Endodermal cell (in vitro differentiated cells): ENCODE data around the gene PNPO. TPM values are rescaled to one million over a fixed set of nuclear protein-coding genes. Genes with fewer than 3 reads are reported as not detected.

ENCODE experiments used
- DNase-seq: peaks from one replicate; pipeline ENCODE4 v3.0.0-alpha.2; 2017
- H3K27ac ChIP-seq: 2 replicates; pipeline ENCODE4 v1.5.1; 2013; ENCODE audit warnings: mild to moderate bottlenecking, low read depth, low read length, moderate library complexity
- H3K27me3 ChIP-seq: 2 replicates; pipeline ENCODE4 v1.6.1; 2013; ENCODE audit warnings: mild to moderate bottlenecking, low read length, moderate library complexity; ENCODE audit not compliant: insufficient read depth, control insufficient read depth, poor library complexity, severe bottlenecking
- H3K36me3 ChIP-seq: 2 replicates; pipeline ENCODE4 v1.7.0; 2013; ENCODE audit warnings: mild to moderate bottlenecking, low read length, moderate library complexity; ENCODE audit not compliant: control insufficient read depth, insufficient read depth
- H3K4me1 ChIP-seq: one replicate; pipeline ENCODE4 v1.7.0; 2013; ENCODE audit warnings: low read length; ENCODE audit not compliant: control insufficient read depth, insufficient read depth
- H3K4me3 ChIP-seq: 2 replicates; pipeline ENCODE4 v1.5.1; 2013; ENCODE audit warnings: mild to moderate bottlenecking, low read length, moderate library complexity
- H3K9ac ChIP-seq: 2 replicates; pipeline ENCODE4 v1.6.1; 2013; ENCODE audit warnings: mild to moderate bottlenecking, low read length, moderate library complexity; ENCODE audit not compliant: poor library complexity, severe bottlenecking; ENCODE audit errors: extremely low read depth
- H3K9me3 ChIP-seq: 2 replicates; pipeline ENCODE4 v1.6.1; 2013; ENCODE audit warnings: mild to moderate bottlenecking, low read length, moderate library complexity; ENCODE audit not compliant: control insufficient read depth
- H3K27ac Mint-ChIP-seq: 2 replicates; pipeline ENCODE4 v1.8.0; 2020; ENCODE audit warnings: mixed read lengths
- H3K27me3 Mint-ChIP-seq: 2 replicates; pipeline ENCODE4 v1.8.0; 2021; ENCODE audit warnings: mild to moderate bottlenecking, mixed read lengths; ENCODE audit not compliant: insufficient read depth
- H3K36me3 Mint-ChIP-seq: 2 replicates; pipeline ENCODE4 v1.8.0; 2020; ENCODE audit warnings: low read depth, mixed read lengths
- H3K4me1 Mint-ChIP-seq: 2 replicates; pipeline ENCODE4 v1.8.0; 2020; ENCODE audit warnings: mixed read lengths
- H3K4me3 Mint-ChIP-seq: 2 replicates; pipeline ENCODE4 v1.8.0; 2020; ENCODE audit warnings: mild to moderate bottlenecking, moderate library complexity, mixed read lengths
- H3K9me3 Mint-ChIP-seq: 2 replicates; pipeline ENCODE4 v1.8.0; 2020; ENCODE audit warnings: mild to moderate bottlenecking, mixed read lengths
- WGBS, 2 experiments: methylation state at CpG; one replicate each; pipeline versions ENCODE4 v1.1.5 to v1.1.7; 2013; ENCODE audit warnings: missing lambda C conversion rate in 2 of 2, mixed read lengths in 1 of 2; ENCODE audit not compliant: insufficient coverage in 1 of 2, insufficient read length in 1 of 2; 5-methylcytosine and 5-hydroxymethylcytosine counted together
- total RNA-seq, 2 donors: library from RNA; stranded (reverse); fragmentation: NEBNext Ultra II Directional in 1 of 2; extraction: Animal tissue kit (Norgen Biotek cat#: 25700) in 1 of 2; gene quantifications; 2 replicates in 1 of 2; 3 replicates in 1 of 2; pipeline ENCODE4 v1.2.1, GENCODE V29; 2021
- TF ChIP-seq, protein P1 (sequence below): fragments of 200-600 bp; sonication (generic); conservative IDR thresholded peaks from 2 replicates; pipeline ENCODE4 v1.5.0; 2021; ENCODE audit warnings: antibody characterized with exemption, mild to moderate bottlenecking

PNPO gene
- total RNA-seq, 2 donors from 2014 or later: 8.5 to 10.4 TPM

DNA sequence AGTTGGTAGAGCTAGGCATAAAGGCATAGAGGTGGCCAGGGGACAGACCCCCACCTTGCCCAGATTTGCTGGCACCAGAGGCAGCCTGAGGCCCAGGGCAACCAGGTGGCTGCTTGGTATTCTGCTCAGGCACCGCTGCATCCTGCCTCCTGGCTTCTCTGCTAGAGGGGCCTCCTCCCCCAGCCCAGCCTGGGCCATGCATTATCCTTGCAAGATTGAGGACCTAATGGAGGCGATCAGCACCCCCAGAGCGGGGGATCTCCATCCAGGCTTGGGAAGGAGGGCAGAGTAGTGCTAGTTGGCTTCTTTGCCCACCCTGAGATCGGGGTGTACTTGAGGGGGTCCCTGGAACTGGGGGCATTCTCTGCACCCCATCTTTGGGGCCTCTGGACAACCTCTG, 53.4 kb downstream of the PNPO start:
- Histone ChIP-seq H3K9me3 (no peaks in the 10 kb centered on the region), H3K36me3 (no peaks in the 10 kb centered on the region), H3K4me3 (no peak overlapping the region), H3K27ac (peak overlapping the region; percentile 91), H3K27me3 (no peaks in the 10 kb centered on the region), H3K9ac (no peak overlapping the region), H3K4me1 (peaks cover 23% of the 10 kb centered on the region)
- no peaks in the 10 kb centered on the region for H3K36me3 Mint-ChIP-seq
- H3K27me3 Mint-ChIP-seq: no peaks in the 10 kb centered on the region
- no peak overlapping the region for H3K4me3 Mint-ChIP-seq
- TF ChIP-seq, protein P1, sequence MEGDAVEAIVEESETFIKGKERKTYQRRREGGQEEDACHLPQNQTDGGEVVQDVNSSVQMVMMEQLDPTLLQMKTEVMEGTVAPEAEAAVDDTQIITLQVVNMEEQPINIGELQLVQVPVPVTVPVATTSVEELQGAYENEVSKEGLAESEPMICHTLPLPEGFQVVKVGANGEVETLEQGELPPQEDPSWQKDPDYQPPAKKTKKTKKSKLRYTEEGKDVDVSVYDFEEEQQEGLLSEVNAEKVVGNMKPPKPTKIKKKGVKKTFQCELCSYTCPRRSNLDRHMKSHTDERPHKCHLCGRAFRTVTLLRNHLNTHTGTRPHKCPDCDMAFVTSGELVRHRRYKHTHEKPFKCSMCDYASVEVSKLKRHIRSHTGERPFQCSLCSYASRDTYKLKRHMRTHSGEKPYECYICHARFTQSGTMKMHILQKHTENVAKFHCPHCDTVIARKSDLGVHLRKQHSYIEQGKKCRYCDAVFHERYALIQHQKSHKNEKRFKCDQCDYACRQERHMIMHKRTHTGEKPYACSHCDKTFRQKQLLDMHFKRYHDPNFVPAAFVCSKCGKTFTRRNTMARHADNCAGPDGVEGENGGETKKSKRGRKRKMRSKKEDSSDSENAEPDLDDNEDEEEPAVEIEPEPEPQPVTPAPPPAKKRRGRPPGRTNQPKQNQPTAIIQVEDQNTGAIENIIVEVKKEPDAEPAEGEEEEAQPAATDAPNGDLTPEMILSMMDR: no peak
- no peaks in the 10 kb centered on the region for H3K9me3 Mint-ChIP-seq
- DNase-seq: no peak
- no peak overlapping the region for H3K27ac Mint-ChIP-seq
- WGBS, 2 experiments: 92 to 95% methylated on average over 3 to 4 of the region's 4 CpGs
- peaks cover 38% of the 10 kb centered on the region for H3K4me1 Mint-ChIP-seq

DNA sequence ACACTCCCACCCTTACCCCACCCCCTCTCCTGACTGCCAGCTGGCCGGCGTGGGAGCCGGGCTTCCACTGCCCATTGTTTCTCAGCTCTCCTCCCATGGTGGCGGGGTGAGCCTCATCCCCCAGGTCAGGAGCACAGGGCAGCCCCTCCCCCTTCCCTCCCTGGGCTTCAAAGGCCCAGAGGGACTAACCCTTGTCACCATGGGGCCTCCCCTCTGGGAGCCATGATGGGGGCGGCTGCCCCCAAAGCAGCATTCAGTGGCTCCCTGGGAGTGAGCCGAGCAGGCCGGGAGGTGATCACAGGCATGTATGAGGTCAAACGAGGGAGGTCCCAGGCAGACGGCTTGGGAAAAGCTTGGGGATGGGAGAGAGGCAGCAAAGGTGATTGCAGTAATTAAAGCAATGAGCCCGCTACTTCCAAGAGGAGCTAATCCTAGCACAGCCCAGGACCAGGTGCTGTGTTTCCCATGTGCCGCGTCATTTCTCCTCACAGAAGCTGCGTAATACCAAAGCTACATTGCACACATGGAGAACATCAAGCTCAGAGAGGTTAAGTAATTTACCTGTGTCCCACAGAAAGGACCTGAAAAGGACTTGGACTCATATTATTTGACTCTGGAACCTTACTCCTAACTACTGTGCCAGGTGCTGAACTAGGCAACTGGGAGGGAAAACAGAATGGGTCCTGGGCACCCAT, 54.0 kb downstream of the PNPO start:
- Histone ChIP-seq H3K36me3 (no peaks in the 10 kb centered on the region), H3K9me3 (no peaks in the 10 kb centered on the region), H3K27me3 (no peaks in the 10 kb centered on the region), H3K9ac (no peak overlapping the region), H3K4me1 (peaks cover 23% of the 10 kb centered on the region), H3K4me3 (no peak overlapping the region), H3K27ac (peak overlapping the region; percentile 91)
- H3K4me3 Mint-ChIP-seq: no peak overlapping the region
- H3K9me3 Mint-ChIP-seq: no peaks in the 10 kb centered on the region
- peaks cover 41% of the 10 kb centered on the region for H3K4me1 Mint-ChIP-seq
- TF ChIP-seq, protein P1: no peak
- 54 to 59% methylated on average over 8 to 13 of the region's 13 CpGs for WGBS, 2 experiments
- peak; percentile 85 for DNase-seq
- peak overlapping the region; percentile 44 for H3K27ac Mint-ChIP-seq
- no peaks in the 10 kb centered on the region for H3K36me3 Mint-ChIP-seq
- no peaks in the 10 kb centered on the region for H3K27me3 Mint-ChIP-seq

DNA sequence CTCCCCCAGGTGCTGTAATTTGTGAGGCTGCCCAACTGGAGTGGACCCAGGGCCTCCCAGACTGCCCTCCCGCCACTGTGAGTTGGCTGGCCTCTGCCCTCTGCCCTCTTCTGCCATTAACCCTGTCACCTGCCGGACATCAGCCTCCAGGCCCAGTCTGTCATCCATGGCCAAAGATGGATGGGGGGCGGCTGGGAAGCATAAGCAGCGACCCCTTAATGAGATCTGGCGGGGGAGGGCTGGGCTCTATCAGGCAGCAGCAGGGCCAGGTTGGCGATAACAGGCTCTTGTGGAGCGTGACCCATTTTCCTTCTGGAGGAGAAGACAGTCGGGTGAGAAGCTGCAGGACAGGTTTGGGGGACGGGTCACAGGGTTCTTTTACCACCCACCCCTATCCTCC, 54.8 kb downstream of the PNPO start:
- Histone ChIP-seq H3K9me3 (no peaks in the 10 kb centered on the region), H3K4me1 (peaks cover 20% of the 10 kb centered on the region), H3K27me3 (no peaks in the 10 kb centered on the region), H3K4me3 (no peak overlapping the region), H3K27ac (peak overlapping the region; percentile 91), H3K36me3 (no peaks in the 10 kb centered on the region), H3K9ac (no peak overlapping the region)
- Mint-ChIP-seq H3K4me3 (no peak overlapping the region), H3K9me3 (no peaks in the 10 kb centered on the region), H3K27me3 (no peaks in the 10 kb centered on the region), H3K4me1 (peaks cover 36% of the 10 kb centered on the region), H3K36me3 (no peaks in the 10 kb centered on the region), H3K27ac (peak overlapping the region; percentile 26)
- TF ChIP-seq, protein P1: no peak
- WGBS, 2 experiments: 73 to 88% methylated on average over 4 to 9 of the region's 9 CpGs
- DNase-seq: no peak
